HEK293T (cell line): Measurements from ENCODE around the gene ZNF778.

Source experiments
- CTCF ChIA-PET: fragments of 350-600 bp; formaldehyde crosslinking; extraction: SDS; loops from one replicate; lab custom pipeline; 2021; ENCODE audit warnings: antibody characterized with exemption, inconsistent platforms; lab: Yijun Ruan, JAX
- POLR2A ChIA-PET: fragments of 350-600 bp; formaldehyde crosslinking; extraction: SDS; loops from one replicate; lab custom pipeline; 2020; ENCODE audit warnings: antibody characterized with exemption, inconsistent platforms; lab: Yijun Ruan, JAX
- DNase-seq: peaks from one replicate; pipeline ENCODE4 v3.0.0; 2012; ENCODE audit warnings: mixed read lengths; ENCODE audit errors: extremely low spot score
- ARNT ChIP-seq: fragments of 450-650 bp; IDR thresholded peaks from 2 replicates; pipeline ENCODE4 v1.6.1; 2017; ENCODE audit warnings: mild to moderate bottlenecking
- BHLHE40 ChIP-seq: fragments of 450-650 bp; IDR thresholded peaks from 2 replicates; pipeline ENCODE4 v1.6.1; 2016; ENCODE audit warnings: mild to moderate bottlenecking, moderate library complexity, borderline replicate concordance
- CTBP1 ChIP-seq: fragments of 450-650 bp; IDR thresholded peaks from 2 replicates; pipeline ENCODE4 v1.6.1; 2016; ENCODE audit warnings: borderline replicate concordance
- ELF4 ChIP-seq: fragments of 450-650 bp; IDR thresholded peaks from 2 replicates; pipeline ENCODE4 v1.6.1; 2017; ENCODE audit warnings: antibody characterized with exemption
- FOXA1 ChIP-seq: fragments of 450-650 bp; IDR thresholded peaks from 2 replicates; pipeline ENCODE4 v1.6.1; 2016; ENCODE audit warnings: mild to moderate bottlenecking
- FOXK2 ChIP-seq: fragments of 450-650 bp; IDR thresholded peaks from 2 replicates; pipeline ENCODE4 v1.6.1; 2016; ENCODE audit warnings: mild to moderate bottlenecking
- FOXM1 ChIP-seq: fragments of 450-650 bp; IDR thresholded peaks from 2 replicates; pipeline ENCODE4 v1.6.1; 2017; ENCODE audit warnings: mild to moderate bottlenecking, borderline replicate concordance
- HDGF ChIP-seq: fragments of 450-650 bp; IDR thresholded peaks from 2 replicates; pipeline ENCODE4 v1.6.1; 2017; ENCODE audit warnings: antibody characterized with exemption, borderline replicate concordance
- L3MBTL2 ChIP-seq: fragments of 450-650 bp; conservative IDR thresholded peaks from 2 replicates; pipeline ENCODE4 v1.6.1; 2016; ENCODE audit warnings: mild to moderate bottlenecking
- LEF1 ChIP-seq: fragments of 450-650 bp; IDR thresholded peaks from 2 replicates; pipeline ENCODE4 v1.6.1; 2017; ENCODE audit warnings: mild to moderate bottlenecking, borderline replicate concordance
- NFRKB ChIP-seq: fragments of 450-650 bp; IDR thresholded peaks from 2 replicates; pipeline ENCODE4 v1.6.1; 2016; ENCODE audit warnings: mild to moderate bottlenecking, moderate library complexity
- PKNOX1 ChIP-seq: fragments of 450-650 bp; IDR thresholded peaks from 2 replicates; pipeline ENCODE4 v1.6.1; 2016
- SP1 ChIP-seq: fragments of 450-650 bp; IDR thresholded peaks from 2 replicates; pipeline ENCODE4 v1.6.1; 2017
- SUZ12 ChIP-seq: fragments of 450-650 bp; IDR thresholded peaks from 2 replicates; pipeline ENCODE4 v1.6.1; 2016; ENCODE audit warnings: mild to moderate bottlenecking
- TARDBP ChIP-seq: fragments of 450-650 bp; IDR thresholded peaks from 2 replicates; pipeline ENCODE4 v1.6.1; 2016
- ZNF384 ChIP-seq: fragments of 450-650 bp; IDR thresholded peaks from 2 replicates; pipeline ENCODE4 v1.6.1; 2016

The ZNF778 gene

GRCh38 chr16:89285381-89285780 lies 67.9 kb downstream of the ZNF778 start:
- TF ChIP-seq SUZ12 (no peak), ARNT (no peak), L3MBTL2 (no peak), ZNF384 (no peak), NFRKB (no peak), FOXA1 (no peak), LEF1 (no peak), TARDBP (no peak), CTBP1 (no peak), HDGF (no peak), BHLHE40 (no peak), SP1 (no peak), FOXM1 (no peak), PKNOX1 (no peak), ELF4 (no peak), FOXK2 (no peak)
- CTCF ChIA-PET: no interaction called here
- no peak for DNase-seq
- POLR2A ChIA-PET: no interaction called here

- no peak for DNase-seq
- TF ChIP-seq FOXA1 (no peak), FOXM1 (no peak), LEF1 (no peak)
- POLR2A ChIA-PET: no interaction called here
- CTCF ChIA-PET: no interaction called here
Measured at GRCh38 chr16:89286096-89286495, 68.6 kb downstream of the ZNF778 start.
